Activated CD4-positive, CD25-positive, alpha-beta regulatory T cell treated with anti-CD3 and anti-CD28 coated beads, Interleukin-2, amount 50 U/mL, for 72 hours (primary cell): ENCODE measurements around the gene PRRG3.

Source experiments
- DNase-seq: peaks from one replicate; pipeline ENCODE4 v3.0.0; 2021

Gene PRRG3

DNA sequence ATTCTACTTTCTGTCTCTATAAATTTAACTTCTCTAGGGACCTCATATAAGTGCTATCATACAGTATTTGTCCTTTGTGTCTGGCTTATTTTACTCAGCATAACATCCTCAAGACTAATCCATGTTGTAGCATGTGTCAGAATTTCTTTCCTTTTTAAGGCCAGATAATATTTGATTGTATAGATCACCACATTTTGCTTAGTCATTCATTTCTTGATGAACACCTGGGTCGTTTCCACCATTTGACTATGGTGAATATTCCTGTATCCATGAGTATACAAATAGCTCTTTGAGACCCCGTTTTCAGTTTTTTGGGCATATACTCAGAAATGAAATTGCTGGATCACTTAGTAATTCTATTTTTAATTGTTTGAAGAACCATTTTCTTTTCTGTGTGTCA, 51.2 kb downstream of the PRRG3 start:
- DNase-seq = no peak

DNA sequence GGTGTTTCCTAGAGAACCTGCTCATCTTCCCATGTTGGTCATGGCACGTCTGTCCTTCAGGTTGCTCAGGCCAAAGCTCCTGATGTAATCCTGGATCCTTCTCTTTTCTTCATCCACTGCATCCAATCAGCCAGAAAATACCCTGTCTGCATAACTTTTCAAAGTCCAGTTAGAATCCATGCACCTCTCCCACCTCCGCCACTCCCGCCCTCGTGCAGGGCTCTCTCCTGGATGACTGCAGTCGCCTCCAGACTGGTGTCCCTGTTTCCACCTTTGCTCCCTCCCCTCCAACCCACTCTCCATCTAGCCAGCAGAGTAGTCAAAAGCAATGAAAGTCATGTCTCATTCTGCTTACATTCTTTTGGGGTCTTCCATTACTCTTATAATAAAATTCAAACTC, 55.3 kb downstream of the PRRG3 start:
- DNase-seq = no peak

DNA sequence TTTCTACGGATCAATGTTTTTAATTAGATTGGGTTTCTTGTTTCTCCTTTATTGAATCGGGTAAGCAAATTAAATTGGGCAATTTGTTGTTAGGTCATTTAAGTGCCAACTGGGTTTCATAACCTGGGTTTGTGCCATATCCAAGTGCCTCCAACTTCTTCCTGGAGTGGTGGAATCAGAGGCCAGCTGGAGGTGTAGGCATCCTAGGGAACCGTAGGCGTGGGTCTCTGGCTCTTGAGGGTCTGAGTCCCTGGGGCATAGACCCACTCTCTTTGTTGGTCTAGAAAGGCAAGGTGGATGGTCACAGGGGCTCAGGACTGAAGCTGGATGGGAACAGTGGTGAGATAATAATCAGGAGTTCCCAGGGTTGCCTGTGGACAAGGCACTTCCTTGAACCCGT, 57.6 kb downstream of the PRRG3 start:
- DNase-seq = no peak

DNA sequence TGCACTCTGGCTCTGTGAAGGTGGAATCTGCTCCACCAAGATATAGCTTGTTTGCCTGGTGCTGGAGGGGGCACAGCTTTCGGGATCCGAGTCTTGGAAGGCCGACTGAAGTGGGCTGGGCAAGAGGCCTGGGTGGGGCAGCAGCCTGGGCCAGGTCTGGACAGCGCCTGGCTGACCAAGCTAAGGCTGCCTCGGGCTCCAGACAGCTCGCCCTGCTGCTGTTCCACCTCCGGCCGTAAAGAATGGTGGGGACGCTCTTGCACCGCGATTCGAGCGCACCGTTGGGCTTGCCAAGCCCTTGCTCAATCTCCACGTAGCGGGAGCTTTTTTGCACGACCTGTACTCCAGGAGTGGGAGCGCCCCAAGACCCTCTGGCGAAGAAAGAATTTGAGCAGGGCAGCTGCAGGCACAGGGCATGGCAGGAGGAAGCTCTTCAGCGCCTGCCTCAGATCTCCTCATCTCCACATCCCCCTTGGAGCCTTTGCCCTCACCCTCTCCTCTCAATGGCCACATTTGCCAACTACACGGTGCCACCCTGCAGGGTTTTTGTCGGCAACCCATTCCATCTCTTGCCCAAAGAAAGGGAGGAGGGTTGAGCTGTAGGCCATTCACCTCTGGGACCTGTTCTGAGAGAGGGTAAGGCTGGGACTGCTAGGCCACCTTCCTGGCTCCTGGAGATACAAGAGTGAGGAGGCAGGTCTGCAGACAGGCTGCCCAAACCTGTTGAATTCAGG, 58.2 kb downstream of the PRRG3 start:
- no peak for DNase-seq

DNA sequence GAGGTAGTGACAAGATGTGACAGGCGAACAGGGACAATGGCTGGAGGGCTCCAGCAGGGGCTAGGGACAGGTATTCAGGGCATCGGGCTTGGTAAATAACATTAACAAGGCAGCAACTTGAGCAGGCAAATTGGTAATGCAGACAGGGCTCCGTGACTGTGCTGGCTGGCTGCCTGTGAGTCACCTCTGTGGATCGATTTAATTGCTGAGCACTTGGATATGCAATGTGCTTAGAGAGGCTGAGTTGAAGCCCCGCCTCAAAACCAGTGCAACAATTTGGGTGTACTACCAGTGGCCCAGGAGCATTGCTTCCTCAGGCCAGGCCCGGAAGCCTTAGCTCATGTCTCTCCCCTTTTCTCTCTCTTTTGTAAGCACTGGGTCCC, 58.8 kb downstream of the PRRG3 start:
- no peak for DNase-seq

DNA sequence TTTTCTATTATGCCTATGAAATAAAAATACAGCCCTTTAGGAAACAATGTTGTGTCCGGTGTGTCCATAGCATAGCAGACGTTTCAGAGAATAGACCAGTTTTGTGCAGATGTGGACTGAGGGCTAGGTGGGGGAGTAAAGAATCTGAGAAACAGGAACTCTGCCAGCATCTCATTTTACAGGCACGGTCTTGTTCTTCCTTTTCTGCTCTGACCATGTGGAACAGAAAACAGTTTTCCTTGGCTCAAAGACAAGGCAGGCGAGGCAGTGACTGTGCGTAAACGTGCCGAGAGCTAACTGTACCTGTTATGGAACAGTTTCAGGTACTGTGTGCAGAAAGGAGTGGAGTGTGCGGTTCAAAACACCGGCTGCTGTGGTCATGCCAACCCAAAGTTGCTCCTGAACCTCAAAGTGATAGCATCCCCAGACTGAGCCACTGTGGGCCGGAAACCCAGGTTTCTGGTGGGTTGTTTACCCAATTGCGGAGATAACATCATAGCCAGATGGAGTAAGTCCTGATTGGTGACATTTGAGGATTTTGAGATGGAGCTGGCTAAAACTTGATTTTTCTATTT, 59.5 kb downstream of the PRRG3 start:
- no peak for DNase-seq
